HS-5 (cell line): ENCODE measurements around the gene ART4.

Source experiments
- DNase-seq: peaks from one replicate; pipeline ENCODE4 v3.0.0-alpha.2; 2012; ENCODE audit warnings: low read depth

The ART4 gene

GRCh38 chr12:14810167-14810952, 33.0 kb downstream of the ART4 start:
- DNase-seq = no peak

DNA sequence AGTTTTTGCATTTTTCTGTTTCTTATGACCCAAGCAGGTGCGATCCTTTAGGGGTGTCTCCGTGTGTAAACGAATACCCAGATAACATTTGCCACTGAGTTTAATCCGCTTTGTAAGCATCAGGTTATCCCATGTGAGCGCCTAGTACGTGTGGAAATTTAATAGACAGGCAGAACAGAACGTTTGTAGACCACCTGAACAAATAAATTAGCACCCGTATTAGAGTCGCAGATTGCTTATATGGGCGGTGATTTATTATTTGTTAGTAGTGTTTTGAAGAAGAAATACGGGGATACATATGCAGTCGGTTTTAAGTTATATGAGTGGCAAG, 39.5 kb downstream of the ART4 start:
- no peak for DNase-seq

GRCh38 chr12:14803011-14803829, 40.1 kb downstream of the ART4 start, which contains the start of the genes C12orf60 and WBP11:
Gene C12orf60, plus strand, starts transcription at chr12:14803670. Its CDS starts 19,266 bp downstream, at chr12:14822936.
Gene WBP11, minus strand, starts transcription at chr12:14803478. Its CDS starts 2,095 bp downstream, at chr12:14801383.
- peak; percentile 97 for DNase-seq

DNA sequence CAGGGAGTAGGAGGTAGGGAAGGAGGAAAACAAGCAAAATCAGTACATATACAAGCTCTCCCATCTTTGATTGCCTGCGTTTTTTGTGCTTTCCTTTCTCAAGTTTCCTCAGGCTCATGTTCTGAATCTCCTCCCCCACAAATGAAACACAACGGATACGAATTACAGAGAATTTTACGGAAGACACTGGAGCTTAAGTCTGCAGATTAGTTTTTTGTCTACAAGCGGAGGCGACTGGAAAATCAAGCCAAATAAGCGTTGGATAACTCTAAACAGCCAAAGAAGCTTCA, 40.7 kb downstream of the ART4 start:
- no peak for DNase-seq

DNA sequence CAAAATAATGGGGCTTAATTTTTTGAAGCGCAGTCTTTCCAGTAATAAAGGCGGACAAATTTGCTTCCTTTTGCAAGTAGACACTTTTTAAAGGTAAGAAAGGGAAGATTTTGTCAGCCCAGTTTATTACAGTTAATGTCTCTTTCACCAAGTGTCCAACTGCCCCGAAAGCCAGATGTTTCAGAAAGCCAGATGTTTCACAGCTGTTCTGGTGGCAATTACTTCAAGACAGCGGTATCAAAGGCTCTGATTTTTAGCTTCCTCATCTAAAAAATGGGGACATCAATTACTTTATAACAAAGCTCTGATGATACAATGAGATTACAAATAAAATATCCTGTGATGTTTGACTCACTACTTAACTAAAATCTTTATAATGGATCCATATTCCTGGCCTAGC, 41.1 kb downstream of the ART4 start:
- DNase-seq = no peak

DNA sequence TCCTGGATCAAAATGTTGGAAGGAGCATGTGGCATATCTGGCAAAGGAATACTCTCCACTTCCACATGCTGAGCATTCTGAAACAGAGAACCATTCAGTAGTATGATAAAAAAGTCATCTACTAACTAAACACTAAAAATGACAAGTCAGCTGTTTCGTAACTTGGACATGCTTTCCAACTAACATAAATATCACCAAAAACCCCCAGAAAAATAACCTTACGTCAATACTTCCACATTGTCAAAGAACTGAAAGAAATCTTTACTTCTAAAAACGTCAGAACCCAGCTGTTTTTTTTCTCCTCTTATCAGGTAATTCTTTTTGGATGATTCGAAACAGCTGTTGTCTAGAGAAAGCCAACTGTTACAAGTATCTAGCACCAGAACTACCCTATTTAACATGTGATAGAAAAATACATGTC, 48.3 kb downstream of the ART4 start:
- DNase-seq = no peak

- DNase-seq = no peak
Observed at GRCh38 chr12:14785568-14785967, 57.8 kb downstream of the ART4 start.

- DNase-seq = no peak
Observed at GRCh38 chr12:14784471-14784870, 58.9 kb downstream of the ART4 start.

GRCh38 chr12:14782756-14783155, 60.6 kb downstream of the ART4 start:
- DNase-seq = no peak

DNA sequence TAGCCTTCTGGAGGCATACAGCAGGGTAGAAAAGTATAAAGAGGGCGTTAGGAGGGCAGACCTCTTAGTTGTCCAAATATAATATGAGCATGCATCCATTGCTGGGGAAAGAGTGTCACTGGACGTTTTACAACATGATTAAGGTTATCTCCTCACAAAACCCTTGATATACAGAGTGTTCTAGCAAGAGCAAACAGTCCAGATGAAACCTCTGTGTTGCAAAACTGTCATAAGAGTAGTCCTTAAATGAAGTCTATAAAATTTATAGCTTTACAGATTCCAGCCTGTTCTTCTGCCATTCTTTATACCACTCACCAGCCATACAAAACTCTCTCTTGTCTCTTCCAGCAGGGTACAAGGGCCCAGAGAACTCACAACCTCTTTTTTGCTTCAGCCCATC, 61.8 kb downstream of the ART4 start:
- no peak for DNase-seq

DNA sequence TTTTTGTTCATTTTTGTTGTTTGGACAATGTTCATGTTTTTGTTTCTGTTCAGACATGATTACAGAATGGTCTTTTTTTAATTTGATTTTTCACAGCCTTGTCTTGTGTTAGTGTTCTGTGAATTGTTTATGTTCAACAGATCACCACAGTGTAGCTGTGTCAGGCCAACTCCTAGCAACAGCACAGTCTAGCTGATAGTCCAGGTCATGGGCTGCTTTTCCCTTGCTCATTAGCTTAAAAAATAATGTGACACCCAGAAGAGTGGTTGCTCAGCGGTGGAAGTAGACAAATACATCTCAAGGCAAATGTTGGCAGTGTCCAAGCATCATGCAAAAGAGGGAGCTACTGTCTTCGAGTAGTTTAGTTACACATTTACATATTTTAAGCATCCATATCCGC, 62.5 kb downstream of the ART4 start:
- no peak for DNase-seq

DNA sequence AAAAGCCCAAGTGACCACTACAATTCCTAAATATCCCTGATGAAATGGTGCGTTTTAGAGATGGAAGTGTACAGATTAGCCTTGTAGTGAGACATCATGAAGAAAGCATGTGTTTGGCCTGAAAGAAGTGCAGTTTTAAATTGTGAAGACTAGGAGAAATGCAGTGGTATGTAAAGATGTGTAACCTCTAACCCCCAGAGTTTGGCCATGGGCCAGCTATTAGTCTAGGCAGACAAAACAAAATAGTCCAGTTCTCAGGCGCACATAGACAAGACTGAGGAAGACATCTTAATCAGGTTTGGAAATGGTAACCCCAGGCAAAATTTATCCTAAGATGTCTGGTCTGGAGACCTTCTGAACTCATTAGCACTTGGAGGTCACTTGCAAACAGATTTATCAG, 63.5 kb downstream of the ART4 start:
- DNase-seq = no peak

- DNase-seq = no peak
Observed at GRCh38 chr12:14777271-14777670, 66.1 kb downstream of the ART4 start.

- DNase-seq = no peak
Observed at GRCh38 chr12:14776236-14776961, 66.9 kb downstream of the ART4 start.

DNA sequence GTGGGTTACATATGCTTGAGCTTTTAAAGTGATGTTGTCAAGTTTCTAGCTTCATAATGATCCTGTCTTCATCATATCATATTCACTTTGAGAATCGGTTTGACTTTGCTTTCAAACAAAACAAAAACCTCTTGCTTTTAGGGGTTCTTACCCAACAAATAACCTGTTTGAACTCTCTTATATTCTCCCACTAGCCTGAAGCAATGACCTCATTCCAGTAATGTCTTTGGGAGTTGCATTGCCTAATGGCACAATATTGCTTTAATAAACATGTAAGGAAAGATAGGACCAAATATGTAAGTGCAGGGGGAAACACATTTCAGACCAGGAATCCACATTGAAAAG, 67.7 kb downstream of the ART4 start:
- no peak for DNase-seq
